OCI-LY1 (cell line): ENCODE measurements around the gene NELL1.

Experiments used
- EZH2 ChIP-seq: fragments of 200-600 bp; sonication (generic), shearing (Covaris generic); IDR thresholded peaks from 2 replicates; pipeline ENCODE4 v1.8.0; 2017; ENCODE audit warnings: borderline replicate concordance, mixed run types, mild to moderate bottlenecking, antibody characterized with exemption, low read length, moderate library complexity, mixed read lengths
- TF ChIP-seq, protein P1 (sequence below): fragments of 200-600 bp; sonication (generic), shearing (Covaris generic); IDR thresholded peaks from 2 replicates; pipeline ENCODE4 v1.5.1; 2017; ENCODE audit warnings: mild to moderate bottlenecking, antibody characterized with exemption, low read length, moderate library complexity, mixed read lengths

DNA sequence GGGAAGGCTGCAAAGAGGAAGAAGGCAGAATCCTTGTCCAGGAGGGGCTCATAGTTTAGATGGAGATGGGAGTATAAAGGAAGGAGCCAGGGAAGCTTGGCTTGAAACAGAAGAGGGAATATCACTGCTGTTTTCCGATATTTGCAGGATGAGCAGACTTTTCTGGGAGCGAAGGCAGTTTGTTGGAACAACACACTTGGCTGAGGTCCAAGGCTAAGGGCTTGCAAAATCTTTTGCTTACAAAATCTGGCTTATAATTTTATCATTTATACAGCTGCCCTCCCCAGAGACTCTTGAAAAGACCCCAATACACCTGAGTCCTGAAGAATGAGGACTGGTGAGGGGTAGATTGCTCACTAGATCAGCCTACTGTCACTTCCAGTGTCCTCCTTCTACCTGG is 174.8 kb downstream of the NELL1 start:
- TF ChIP-seq, protein P1, sequence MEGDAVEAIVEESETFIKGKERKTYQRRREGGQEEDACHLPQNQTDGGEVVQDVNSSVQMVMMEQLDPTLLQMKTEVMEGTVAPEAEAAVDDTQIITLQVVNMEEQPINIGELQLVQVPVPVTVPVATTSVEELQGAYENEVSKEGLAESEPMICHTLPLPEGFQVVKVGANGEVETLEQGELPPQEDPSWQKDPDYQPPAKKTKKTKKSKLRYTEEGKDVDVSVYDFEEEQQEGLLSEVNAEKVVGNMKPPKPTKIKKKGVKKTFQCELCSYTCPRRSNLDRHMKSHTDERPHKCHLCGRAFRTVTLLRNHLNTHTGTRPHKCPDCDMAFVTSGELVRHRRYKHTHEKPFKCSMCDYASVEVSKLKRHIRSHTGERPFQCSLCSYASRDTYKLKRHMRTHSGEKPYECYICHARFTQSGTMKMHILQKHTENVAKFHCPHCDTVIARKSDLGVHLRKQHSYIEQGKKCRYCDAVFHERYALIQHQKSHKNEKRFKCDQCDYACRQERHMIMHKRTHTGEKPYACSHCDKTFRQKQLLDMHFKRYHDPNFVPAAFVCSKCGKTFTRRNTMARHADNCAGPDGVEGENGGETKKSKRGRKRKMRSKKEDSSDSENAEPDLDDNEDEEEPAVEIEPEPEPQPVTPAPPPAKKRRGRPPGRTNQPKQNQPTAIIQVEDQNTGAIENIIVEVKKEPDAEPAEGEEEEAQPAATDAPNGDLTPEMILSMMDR, result no peak
- no peak for TF ChIP-seq EZH2
